ENCODE measurements around the gene TDRD12. TPM values are rescaled to one million over a fixed set of nuclear protein-coding genes. Genes with fewer than 3 reads are reported as not detected.
"Not testable (repeated sequence)": the region's sequence is repeated elsewhere in the genome, so short reads cannot be mapped to it uniquely, and the experiment has no call there.

Gene TDRD12
- total RNA-seq, 1 experiment from 2014 or later: not detected

- H3K27me3 ChIP-seq (ENCODE audit: low read length): no peaks in the 10 kb centered on the region
- no peak overlapping the region for H3K4me3 ChIP-seq (ENCODE audit: low read length)
- no peaks in the 10 kb centered on the region for H4K20me1 ChIP-seq (ENCODE audit: insufficient read depth, low read depth, low read length)
- H2AFZ ChIP-seq (ENCODE audit: low read length): no peak overlapping the region
- no peak for DNase-seq
- H3K36me3 ChIP-seq (ENCODE audit: insufficient read depth, low read length): no peaks in the 10 kb centered on the region
- H3K27ac ChIP-seq (ENCODE audit: low read length): no peak overlapping the region
- H3K4me2 ChIP-seq (ENCODE audit: low read depth, low read length, poor library complexity, severe bottlenecking): no peak overlapping the region
- H3K9me2 ChIP-seq (replicated peaks; ENCODE audit: insufficient read depth, low read length): no peaks in the 10 kb centered on the region
- no peaks in the 10 kb centered on the region for H3K4me1 ChIP-seq (ENCODE audit: low read length)
- no peaks in the 10 kb centered on the region for H3K9me3 ChIP-seq (ENCODE audit: low read length)
- no peak overlapping the region for H3K9ac ChIP-seq (ENCODE audit: low read length)
- H3K79me2 ChIP-seq (ENCODE audit: low read length): no peaks in the 10 kb centered on the region
These were observed 124.2 kb downstream of the TDRD12 start for GRCh38 chr19:32843716-32844245.

GRCh38 chr19:32848035-32848434 is 128.5 kb downstream of the TDRD12 start:
- not testable (repeated sequence) for H3K9me2 ChIP-seq (replicated peaks; ENCODE audit: insufficient read depth, low read length); H3K4me2 ChIP-seq (ENCODE audit: low read depth, low read length, poor library complexity, severe bottlenecking); H2AFZ ChIP-seq (ENCODE audit: low read length); DNase-seq; H3K4me1 ChIP-seq (ENCODE audit: low read length); H3K27me3 ChIP-seq (ENCODE audit: low read length); H3K36me3 ChIP-seq (ENCODE audit: insufficient read depth, low read length); H3K79me2 ChIP-seq (ENCODE audit: low read length); H3K4me3 ChIP-seq (ENCODE audit: low read length); H3K27ac ChIP-seq (ENCODE audit: low read length); H3K9me3 ChIP-seq (ENCODE audit: low read length); H4K20me1 ChIP-seq (ENCODE audit: insufficient read depth, low read depth, low read length); H3K9ac ChIP-seq (ENCODE audit: low read length)

- Histone ChIP-seq H3K27me3 (ENCODE audit: low read length) (no peaks in the 10 kb centered on the region), H3K36me3 (ENCODE audit: insufficient read depth, low read length) (no peaks in the 10 kb centered on the region)
These were observed 132.6 kb downstream of the TDRD12 start for GRCh38 chr19:32852216-32852615.

GRCh38 chr19:32856818-32857217 is 137.3 kb downstream of the TDRD12 start:
- not testable (repeated sequence) for H3K27ac ChIP-seq (ENCODE audit: low read length); H3K27me3 ChIP-seq (ENCODE audit: low read length); H3K36me3 ChIP-seq (ENCODE audit: insufficient read depth, low read length); H3K9me2 ChIP-seq (replicated peaks; ENCODE audit: insufficient read depth, low read length); DNase-seq; H3K79me2 ChIP-seq (ENCODE audit: low read length); H2AFZ ChIP-seq (ENCODE audit: low read length); H3K4me1 ChIP-seq (ENCODE audit: low read length); H4K20me1 ChIP-seq (ENCODE audit: insufficient read depth, low read depth, low read length); H3K9me3 ChIP-seq (ENCODE audit: low read length); H3K9ac ChIP-seq (ENCODE audit: low read length); H3K4me2 ChIP-seq (ENCODE audit: low read depth, low read length, poor library complexity, severe bottlenecking); H3K4me3 ChIP-seq (ENCODE audit: low read length)

More at GRCh38 chr19:32852216-32852615, 132.6 kb downstream of the TDRD12 start:
- Histone ChIP-seq H3K79me2 (ENCODE audit: low read length) (no peaks in the 10 kb centered on the region), H3K9me3 (ENCODE audit: low read length) (no peaks in the 10 kb centered on the region), H3K4me2 (ENCODE audit: low read depth, low read length, poor library complexity, severe bottlenecking) (no peak overlapping the region), H3K4me3 (ENCODE audit: low read length) (no peak overlapping the region), H2AFZ (ENCODE audit: low read length) (no peak overlapping the region), H3K4me1 (ENCODE audit: low read length) (no peaks in the 10 kb centered on the region), H4K20me1 (ENCODE audit: insufficient read depth, low read depth, low read length) (no peaks in the 10 kb centered on the region), H3K9ac (ENCODE audit: low read length) (no peak overlapping the region), H3K27ac (ENCODE audit: low read length) (no peak overlapping the region), H3K9me2 (replicated peaks; ENCODE audit: insufficient read depth, low read length) (no peaks in the 10 kb centered on the region)
- no peak for DNase-seq

- Histone ChIP-seq H3K27ac (ENCODE audit: low read length) (no peak overlapping the region), H3K79me2 (ENCODE audit: low read length) (no peaks in the 10 kb centered on the region), H3K4me2 (ENCODE audit: low read depth, low read length, poor library complexity, severe bottlenecking) (no peak overlapping the region), H3K36me3 (ENCODE audit: insufficient read depth, low read length) (no peaks in the 10 kb centered on the region), H4K20me1 (ENCODE audit: insufficient read depth, low read depth, low read length) (no peaks in the 10 kb centered on the region), H3K9ac (ENCODE audit: low read length) (no peak overlapping the region), H3K4me1 (ENCODE audit: low read length) (no peaks in the 10 kb centered on the region), H3K9me3 (ENCODE audit: low read length) (no peaks in the 10 kb centered on the region), H3K9me2 (replicated peaks; ENCODE audit: insufficient read depth, low read length) (no peaks in the 10 kb centered on the region), H3K4me3 (ENCODE audit: low read length) (no peak overlapping the region), H3K27me3 (ENCODE audit: low read length) (no peaks in the 10 kb centered on the region), H2AFZ (ENCODE audit: low read length) (no peak overlapping the region)
- no peak for DNase-seq
These were observed 138.0 kb downstream of the TDRD12 start for GRCh38 chr19:32857584-32857983.

GRCh38 chr19:32858155-32858554 is 138.6 kb downstream of the TDRD12 start:
- no peak for DNase-seq

GRCh38 chr19:32858559-32858958 is 139.0 kb downstream of the TDRD12 start:
- Histone ChIP-seq H3K79me2 (ENCODE audit: low read length) (no peaks in the 10 kb centered on the region), H4K20me1 (ENCODE audit: insufficient read depth, low read depth, low read length) (no peaks in the 10 kb centered on the region), H3K9me3 (ENCODE audit: low read length) (no peaks in the 10 kb centered on the region), H2AFZ (ENCODE audit: low read length) (no peak overlapping the region), H3K9ac (ENCODE audit: low read length) (no peak overlapping the region), H3K9me2 (replicated peaks; ENCODE audit: insufficient read depth, low read length) (no peaks in the 10 kb centered on the region), H3K27me3 (ENCODE audit: low read length) (no peaks in the 10 kb centered on the region), H3K4me2 (ENCODE audit: low read depth, low read length, poor library complexity, severe bottlenecking) (no peak overlapping the region), H3K4me3 (ENCODE audit: low read length) (no peak overlapping the region), H3K36me3 (ENCODE audit: insufficient read depth, low read length) (no peaks in the 10 kb centered on the region), H3K4me1 (ENCODE audit: low read length) (no peaks in the 10 kb centered on the region), H3K27ac (ENCODE audit: low read length) (no peak overlapping the region)
- DNase-seq: no peak

More at GRCh38 chr19:32858155-32858554, 138.6 kb downstream of the TDRD12 start:
- H4K20me1 ChIP-seq (ENCODE audit: insufficient read depth, low read depth, low read length): no peaks in the 10 kb centered on the region
- H3K27me3 ChIP-seq (ENCODE audit: low read length): no peaks in the 10 kb centered on the region
- H3K4me3 ChIP-seq (ENCODE audit: low read length): no peak overlapping the region
- H2AFZ ChIP-seq (ENCODE audit: low read length): no peak overlapping the region
- H3K27ac ChIP-seq (ENCODE audit: low read length): no peak overlapping the region
- H3K4me2 ChIP-seq (ENCODE audit: low read depth, low read length, poor library complexity, severe bottlenecking): no peak overlapping the region
- no peaks in the 10 kb centered on the region for H3K9me3 ChIP-seq (ENCODE audit: low read length)
- no peaks in the 10 kb centered on the region for H3K4me1 ChIP-seq (ENCODE audit: low read length)
- H3K36me3 ChIP-seq (ENCODE audit: insufficient read depth, low read length): no peaks in the 10 kb centered on the region
- no peaks in the 10 kb centered on the region for H3K79me2 ChIP-seq (ENCODE audit: low read length)
- H3K9ac ChIP-seq (ENCODE audit: low read length): no peak overlapping the region
- H3K9me2 ChIP-seq (replicated peaks; ENCODE audit: insufficient read depth, low read length): no peaks in the 10 kb centered on the region

GRCh38 chr19:32859591-32859990 is 140.0 kb downstream of the TDRD12 start:
- Histone ChIP-seq H3K36me3 (ENCODE audit: insufficient read depth, low read length) (no peaks in the 10 kb centered on the region), H3K4me2 (ENCODE audit: low read depth, low read length, poor library complexity, severe bottlenecking) (no peak overlapping the region), H2AFZ (ENCODE audit: low read length) (no peak overlapping the region), H3K9me2 (replicated peaks; ENCODE audit: insufficient read depth, low read length) (no peaks in the 10 kb centered on the region), H3K4me1 (ENCODE audit: low read length) (no peaks in the 10 kb centered on the region), H3K4me3 (ENCODE audit: low read length) (no peak overlapping the region), H3K9ac (ENCODE audit: low read length) (no peak overlapping the region), H3K27me3 (ENCODE audit: low read length) (no peaks in the 10 kb centered on the region), H3K9me3 (ENCODE audit: low read length) (no peaks in the 10 kb centered on the region), H3K79me2 (ENCODE audit: low read length) (no peaks in the 10 kb centered on the region), H4K20me1 (ENCODE audit: insufficient read depth, low read depth, low read length) (no peaks in the 10 kb centered on the region), H3K27ac (ENCODE audit: low read length) (no peak overlapping the region)
- no peak for DNase-seq

GRCh38 chr19:32861596-32861995 is 142.0 kb downstream of the TDRD12 start:
- Histone ChIP-seq H3K79me2 (ENCODE audit: low read length) (no peaks in the 10 kb centered on the region), H3K27ac (ENCODE audit: low read length) (no peak overlapping the region), H3K9me3 (ENCODE audit: low read length) (no peaks in the 10 kb centered on the region), H3K4me2 (ENCODE audit: low read depth, low read length, poor library complexity, severe bottlenecking) (no peak overlapping the region), H3K36me3 (ENCODE audit: insufficient read depth, low read length) (no peaks in the 10 kb centered on the region), H3K4me3 (ENCODE audit: low read length) (no peak overlapping the region), H4K20me1 (ENCODE audit: insufficient read depth, low read depth, low read length) (no peaks in the 10 kb centered on the region), H3K4me1 (ENCODE audit: low read length) (peaks cover 4% of the 10 kb centered on the region), H3K9ac (ENCODE audit: low read length) (no peak overlapping the region), H3K27me3 (ENCODE audit: low read length) (no peaks in the 10 kb centered on the region), H2AFZ (ENCODE audit: low read length) (no peak overlapping the region), H3K9me2 (replicated peaks; ENCODE audit: insufficient read depth, low read length) (no peaks in the 10 kb centered on the region)
- no peak for DNase-seq

Data from Karpas-422 (cell line).